ENCODE results near the gene CPLX3. TPM values are rescaled to one million over a fixed set of nuclear protein-coding genes. Genes with fewer than 3 reads are reported as not detected.
A peak's percentile ranks its signal among the peaks of the same experiment; 100 is the strongest.
"Not testable (repeated sequence)": the region's sequence is repeated elsewhere in the genome, so short reads cannot be mapped to it uniquely, and the experiment has no call there.

CPLX3 gene
- total RNA-seq, 1 experiment from 2014 or later: not detected

DNA sequence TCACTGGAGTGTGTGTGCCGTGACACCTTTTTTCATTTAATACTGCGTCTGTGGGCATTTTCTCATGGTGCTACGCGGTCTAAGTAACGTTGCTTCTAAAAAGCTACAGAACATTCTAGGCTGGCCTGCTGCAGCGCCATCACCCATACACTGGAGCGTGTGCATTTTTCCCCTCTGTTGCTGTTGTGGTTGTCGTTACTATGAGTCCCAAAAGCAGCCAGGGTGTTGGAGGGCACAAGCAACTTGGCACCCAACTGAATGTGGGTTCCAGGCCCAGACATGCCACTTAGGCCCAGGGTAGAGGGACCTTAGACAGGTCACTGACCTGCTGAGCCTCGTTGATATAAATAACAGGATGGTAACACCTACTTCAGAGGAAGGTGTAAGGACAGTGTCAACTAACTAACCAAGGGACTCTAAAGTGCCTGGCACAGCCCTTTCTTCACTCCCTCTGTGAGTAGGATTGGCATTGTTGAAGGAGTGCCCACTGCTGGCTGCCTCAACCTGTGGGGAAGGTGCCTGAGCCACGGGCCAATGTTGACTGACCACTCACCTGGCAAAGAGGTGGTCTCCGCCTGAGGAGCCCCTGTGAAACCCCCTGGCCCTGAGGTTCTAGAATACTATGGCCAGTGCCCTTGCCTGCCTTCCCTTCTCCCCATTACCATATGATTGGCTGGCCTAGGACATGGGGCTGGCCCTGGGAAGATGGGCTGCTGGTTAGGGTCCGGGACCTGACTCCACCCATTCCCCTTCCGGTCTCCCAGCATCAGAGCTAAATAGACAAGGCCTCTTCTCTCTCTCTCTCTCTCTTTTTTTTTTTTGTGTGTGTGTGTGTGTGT lies 41.0 kb upstream of the CPLX3 start:
- Histone ChIP-seq H3K36me3 (peaks cover 3% of the 10 kb centered on the region; the same call in 1 of the 2 replicates), H3K4me1 (peaks cover 36% of the 10 kb centered on the region), H3K27ac (no peak overlapping the region), H3K27me3 (no peaks in the 10 kb centered on the region), H3K9me3 (replicated peaks) (no peaks in the 10 kb centered on the region), H3K4me3 (no peak overlapping the region)
- DNase-seq: no peak

DNA sequence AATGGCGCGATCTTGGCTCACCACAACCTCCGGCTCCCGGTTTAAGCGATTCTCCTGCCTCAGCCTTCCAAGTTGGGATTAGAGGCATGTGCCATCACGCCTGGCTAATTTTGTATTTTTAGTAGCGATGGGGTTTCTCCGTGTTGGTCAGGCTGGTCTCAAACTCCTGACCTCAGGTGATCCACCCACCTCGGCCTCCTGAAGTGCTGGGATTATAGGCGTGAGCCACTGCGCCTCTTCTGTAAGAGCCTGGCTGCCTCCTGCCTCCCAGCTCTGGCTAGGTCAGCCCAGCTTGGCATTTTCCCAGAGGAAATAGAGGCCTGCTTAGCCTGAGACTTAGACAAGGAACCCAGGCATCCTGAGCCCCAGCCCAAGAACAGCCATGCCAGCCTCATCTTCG lies 40.3 kb upstream of the CPLX3 start:
- not testable (repeated sequence) for H3K36me3 ChIP-seq; H3K4me3 ChIP-seq; DNase-seq; H3K27me3 ChIP-seq; H3K9me3 ChIP-seq (replicated peaks); H3K27ac ChIP-seq
- peaks cover 32% of the 10 kb centered on the region for H3K4me1 ChIP-seq

DNA sequence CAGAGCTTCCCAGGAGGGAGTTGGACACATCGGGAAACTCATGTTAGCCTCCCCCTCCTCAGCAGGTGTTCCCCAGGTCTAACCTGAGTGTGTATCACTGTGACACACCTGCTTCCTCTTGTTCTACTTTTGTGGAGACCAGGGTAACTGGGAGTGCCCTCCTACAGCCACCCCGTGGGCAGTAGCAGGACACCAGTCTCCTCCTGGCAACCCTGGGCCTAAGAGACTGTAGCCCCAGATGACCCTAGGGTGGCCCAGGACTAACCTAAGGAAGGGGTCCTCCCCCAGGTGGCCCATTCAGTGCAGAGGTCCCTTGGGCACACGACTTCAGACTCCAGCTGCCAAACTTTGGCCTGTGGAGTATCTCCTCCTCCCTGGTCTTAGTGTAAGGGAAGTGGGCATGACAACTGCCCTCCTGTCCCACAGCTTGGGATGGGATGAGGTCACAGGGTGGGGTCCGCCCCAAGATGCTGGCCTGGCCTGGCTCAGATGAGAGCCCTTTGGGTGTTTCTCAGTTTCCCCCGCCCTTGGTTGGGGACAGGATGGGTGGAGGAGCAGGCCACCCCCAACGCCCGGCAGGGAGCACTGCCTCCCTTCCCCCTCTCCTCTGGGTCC lies 39.8 kb upstream of the CPLX3 start:
- Histone ChIP-seq H3K4me1 (peaks cover 32% of the 10 kb centered on the region), H3K4me3 (no peak overlapping the region), H3K36me3 (peaks cover 3% of the 10 kb centered on the region), H3K27ac (no peak overlapping the region), H3K9me3 (replicated peaks) (no peaks in the 10 kb centered on the region), H3K27me3 (no peaks in the 10 kb centered on the region)
- DNase-seq: no peak

DNA sequence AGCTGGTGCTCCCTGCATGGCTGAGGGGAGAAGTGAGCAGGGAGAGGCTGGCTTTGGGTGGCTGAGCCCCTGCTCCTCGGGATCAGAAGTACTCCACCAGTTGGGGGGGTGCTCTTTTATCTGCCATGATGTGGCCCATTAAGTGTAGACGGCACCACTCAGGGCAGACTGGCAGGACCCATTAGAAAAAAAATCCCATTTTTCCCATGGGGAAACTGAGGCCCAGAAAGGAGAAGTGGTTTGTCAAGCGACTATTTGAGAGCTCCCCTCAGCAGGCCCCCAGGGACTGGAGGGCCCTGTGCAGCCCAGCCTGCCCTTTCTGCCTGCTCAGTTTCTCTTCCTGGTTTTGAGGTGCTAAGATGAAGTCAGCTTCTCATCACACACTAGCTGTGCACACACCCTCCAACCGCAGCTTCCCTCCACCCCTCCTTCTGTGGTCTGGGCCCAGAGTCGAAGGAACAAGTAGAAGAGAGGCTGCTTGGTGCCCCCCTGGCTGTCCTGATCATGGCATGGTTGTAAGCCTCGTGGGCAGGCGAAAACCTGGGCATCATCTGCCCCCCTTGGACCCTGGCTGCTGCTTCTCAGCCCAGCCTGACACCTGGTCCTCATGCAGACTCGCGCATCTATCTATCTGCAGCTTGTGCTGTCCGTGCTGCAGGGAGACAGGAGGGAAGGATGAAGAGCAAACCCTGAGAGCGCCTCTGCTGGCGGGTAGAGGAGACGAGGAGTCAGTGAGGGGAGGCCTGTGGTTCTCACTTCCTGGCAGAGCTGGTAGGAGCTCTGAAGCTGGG lies 39.0 kb upstream of the CPLX3 start:
- Histone ChIP-seq H3K36me3 (peaks cover 3% of the 10 kb centered on the region), H3K27me3 (no peaks in the 10 kb centered on the region), H3K4me3 (no peak overlapping the region), H3K9me3 (replicated peaks) (no peaks in the 10 kb centered on the region), H3K27ac (no peak overlapping the region), H3K4me1 (peaks cover 35% of the 10 kb centered on the region)
- DNase-seq: no peak

DNA sequence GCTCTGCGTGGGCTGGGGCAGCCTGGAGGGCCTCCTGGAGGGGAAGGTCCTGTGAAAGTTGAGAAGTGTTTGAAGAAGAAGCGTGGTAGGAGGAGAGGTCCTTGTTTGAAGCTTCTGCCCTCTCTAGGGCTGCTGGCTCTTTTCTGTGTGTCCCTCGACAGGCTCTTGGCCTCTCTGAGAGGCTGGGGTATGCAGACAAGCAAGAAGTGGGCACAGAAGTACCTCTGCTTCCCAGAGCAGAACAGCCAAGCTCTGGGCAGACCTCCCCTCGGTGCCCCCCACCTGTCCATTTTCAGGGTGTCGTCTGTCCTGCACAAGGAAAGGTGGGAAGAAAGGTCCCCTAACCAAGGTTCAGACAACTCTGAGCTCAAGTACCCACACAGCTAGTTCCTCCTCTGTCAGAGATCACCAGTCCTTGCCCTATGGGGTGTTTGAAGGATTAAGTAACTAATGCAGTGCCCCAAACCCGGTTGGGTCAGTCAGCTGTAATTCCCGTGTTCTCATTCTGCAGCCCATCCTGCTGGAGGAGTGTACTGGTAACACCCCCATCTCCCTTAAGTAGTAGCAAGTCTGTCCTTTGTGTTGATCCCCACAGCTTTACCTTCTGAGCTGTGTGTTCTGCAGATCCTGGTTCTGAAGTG lies 38.3 kb upstream of the CPLX3 start:
- Histone ChIP-seq H3K36me3 (peaks cover 3% of the 10 kb centered on the region), H3K27me3 (no peaks in the 10 kb centered on the region), H3K4me1 (peaks cover 42% of the 10 kb centered on the region), H3K4me3 (no peak overlapping the region), H3K9me3 (replicated peaks) (no peaks in the 10 kb centered on the region), H3K27ac (no peak overlapping the region)
- no peak for DNase-seq

DNA sequence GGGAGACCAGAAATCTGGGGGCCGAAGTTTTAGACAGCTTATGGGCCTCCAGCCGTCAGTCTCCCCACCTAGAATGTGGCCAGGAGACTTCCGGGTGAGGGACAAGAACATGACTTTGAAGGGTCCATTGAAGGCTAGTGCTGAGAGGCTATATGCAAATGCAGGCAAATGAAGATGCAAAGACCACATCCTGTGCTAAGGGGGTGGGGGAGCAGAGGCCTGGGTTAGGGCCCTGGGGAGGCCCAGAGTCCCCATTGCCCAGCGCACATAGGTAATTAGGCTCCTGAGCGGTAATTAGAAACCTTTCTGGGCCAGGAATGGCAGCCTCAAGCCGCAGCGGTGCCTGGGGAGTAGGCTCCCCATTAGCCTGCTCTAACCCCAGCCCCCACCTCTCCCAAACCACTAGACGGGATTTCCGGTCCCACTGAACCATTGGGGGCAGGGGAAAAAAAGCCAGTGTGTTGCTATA lies 37.7 kb upstream of the CPLX3 start:
- no peaks in the 10 kb centered on the region for H3K27me3 ChIP-seq
- H3K4me1 ChIP-seq: peaks cover 42% of the 10 kb centered on the region
- peaks cover 3% of the 10 kb centered on the region for H3K36me3 ChIP-seq
- H3K27ac ChIP-seq: no peak overlapping the region
- no peaks in the 10 kb centered on the region for H3K9me3 ChIP-seq (replicated peaks)
- no peak for DNase-seq
- H3K4me3 ChIP-seq: no peak overlapping the region

DNA sequence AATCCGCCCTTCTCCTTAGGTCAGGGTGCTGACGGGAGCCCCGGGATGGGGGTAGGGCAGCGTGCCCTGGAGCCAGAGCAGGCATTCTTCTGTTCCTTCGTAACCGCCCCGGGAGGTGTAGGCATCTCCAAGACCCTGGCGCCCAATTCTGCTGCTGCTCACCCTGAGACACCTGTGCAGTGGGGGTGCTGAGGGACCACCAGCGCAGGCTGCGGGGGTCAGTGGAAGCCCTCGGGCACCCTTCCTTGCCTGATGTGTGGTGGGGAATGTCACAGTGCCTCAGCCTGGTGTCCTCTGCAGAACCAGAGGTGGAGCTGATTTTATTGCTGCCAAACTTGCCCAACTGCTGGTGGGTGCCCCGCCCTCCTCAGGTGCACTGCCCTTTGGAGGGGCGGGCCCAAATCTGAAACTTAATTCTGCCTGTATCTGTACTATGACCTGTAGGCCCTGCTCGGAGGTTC lies 37.2 kb upstream of the CPLX3 start:
- Histone ChIP-seq H3K4me3 (no peak overlapping the region), H3K4me1 (peaks cover 42% of the 10 kb centered on the region), H3K36me3 (peaks cover 3% of the 10 kb centered on the region), H3K27me3 (no peaks in the 10 kb centered on the region), H3K27ac (no peak overlapping the region), H3K9me3 (replicated peaks) (no peaks in the 10 kb centered on the region)
- no peak for DNase-seq

DNA sequence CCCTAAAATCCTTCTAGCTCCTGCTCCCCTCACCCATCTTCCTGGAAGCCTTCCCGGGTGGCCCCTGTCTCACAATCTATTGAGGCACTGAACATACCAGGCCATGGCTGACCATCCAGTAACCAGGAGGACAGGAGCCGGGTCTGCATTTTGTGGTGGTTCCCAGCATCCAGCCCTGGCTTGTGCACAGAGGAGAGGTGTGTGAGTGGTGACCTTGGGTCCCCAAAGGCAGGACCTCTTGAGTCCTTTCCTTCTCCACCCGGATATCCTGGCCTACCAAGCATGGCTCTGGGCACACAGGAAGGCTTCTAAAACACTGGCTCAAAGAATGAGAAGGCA lies 36.7 kb upstream of the CPLX3 start:
- H3K4me3 ChIP-seq: no peak overlapping the region
- H3K4me1 ChIP-seq: peaks cover 42% of the 10 kb centered on the region
- H3K27me3 ChIP-seq: no peaks in the 10 kb centered on the region
- H3K27ac ChIP-seq: peak overlapping the region; percentile 57
- H3K36me3 ChIP-seq: no peaks in the 10 kb centered on the region; the same call in 1 of the 2 replicates
- DNase-seq: no peak
- no peaks in the 10 kb centered on the region for H3K9me3 ChIP-seq (replicated peaks)

DNA sequence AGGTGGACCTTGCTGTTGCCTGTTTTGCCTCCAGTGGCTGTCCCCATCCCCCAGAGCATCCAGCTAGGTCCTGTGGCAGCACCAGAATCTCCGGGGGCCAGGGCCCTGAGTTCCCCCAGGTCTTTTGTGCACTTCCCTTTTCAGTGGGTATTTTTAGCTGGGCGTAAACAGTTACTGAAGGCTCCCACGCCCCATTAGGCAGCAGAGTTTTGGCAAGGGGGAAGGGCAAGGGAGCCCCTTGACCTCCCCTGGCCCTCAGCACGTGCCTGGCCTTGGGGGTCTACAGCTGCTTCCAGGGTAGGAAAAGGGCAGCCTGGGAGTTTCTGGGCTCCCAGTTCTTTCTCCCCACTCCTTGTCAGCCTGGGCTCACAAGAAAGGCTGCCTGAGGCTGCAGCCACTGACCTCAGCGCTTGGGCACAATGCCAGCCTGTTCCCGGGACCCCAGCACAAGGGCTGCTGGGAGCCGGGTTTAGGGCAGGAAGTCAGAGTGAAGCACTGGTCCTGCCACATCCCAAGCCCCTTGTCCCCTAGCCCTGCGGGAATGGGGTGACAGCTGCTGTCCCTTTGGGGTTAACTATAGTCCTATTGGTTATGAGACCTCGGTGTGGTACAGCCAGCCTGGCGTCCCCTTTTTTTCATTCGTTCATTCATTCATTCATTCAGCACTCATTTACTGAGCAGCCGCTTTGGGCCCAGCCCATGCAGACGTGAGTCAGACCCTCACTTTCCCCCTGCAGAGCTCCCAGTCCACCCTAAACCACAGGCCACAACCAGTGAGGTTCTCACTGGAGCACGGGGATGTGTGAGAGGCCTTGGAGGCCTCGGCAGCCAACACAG lies 36.1 kb upstream of the CPLX3 start:
- no peaks in the 10 kb centered on the region; the same call in 1 of the 2 replicates for H3K36me3 ChIP-seq
- no peaks in the 10 kb centered on the region for H3K9me3 ChIP-seq (replicated peaks)
- H3K27ac ChIP-seq: peak overlapping the region; percentile 57
- no peaks in the 10 kb centered on the region for H3K27me3 ChIP-seq
- peaks cover 42% of the 10 kb centered on the region for H3K4me1 ChIP-seq
- peak; percentile 96 to 97 for DNase-seq
- peak overlapping the region; percentile 16 for H3K4me3 ChIP-seq

DNA sequence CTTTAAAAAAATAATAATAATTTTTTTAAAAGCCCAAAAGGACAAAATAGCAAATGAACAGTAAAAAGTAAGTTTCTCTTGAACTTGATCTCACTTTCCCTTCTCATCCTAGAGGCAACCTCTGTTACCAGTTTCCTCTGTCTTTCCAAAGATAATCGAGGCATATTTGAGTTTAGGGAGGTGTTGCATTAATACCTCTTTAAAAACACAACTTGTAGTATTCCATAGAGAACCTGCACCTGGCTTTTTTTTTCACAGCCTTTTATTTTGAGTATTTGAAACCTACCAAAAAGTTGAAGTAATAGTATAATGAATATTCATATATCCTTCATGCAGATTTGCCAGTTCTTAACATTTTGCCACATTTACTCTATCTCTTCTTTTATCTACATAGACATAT lies 35.4 kb upstream of the CPLX3 start:
- Histone ChIP-seq H3K36me3 (no peaks in the 10 kb centered on the region; the same call in 1 of the 2 replicates), H3K27me3 (no peaks in the 10 kb centered on the region), H3K4me1 (peaks cover 42% of the 10 kb centered on the region), H3K9me3 (replicated peaks) (no peaks in the 10 kb centered on the region), H3K27ac (peak overlapping the region; percentile 57; the same call in 1 of the 2 replicates), H3K4me3 (no peak overlapping the region)
- DNase-seq: no peak

DNA sequence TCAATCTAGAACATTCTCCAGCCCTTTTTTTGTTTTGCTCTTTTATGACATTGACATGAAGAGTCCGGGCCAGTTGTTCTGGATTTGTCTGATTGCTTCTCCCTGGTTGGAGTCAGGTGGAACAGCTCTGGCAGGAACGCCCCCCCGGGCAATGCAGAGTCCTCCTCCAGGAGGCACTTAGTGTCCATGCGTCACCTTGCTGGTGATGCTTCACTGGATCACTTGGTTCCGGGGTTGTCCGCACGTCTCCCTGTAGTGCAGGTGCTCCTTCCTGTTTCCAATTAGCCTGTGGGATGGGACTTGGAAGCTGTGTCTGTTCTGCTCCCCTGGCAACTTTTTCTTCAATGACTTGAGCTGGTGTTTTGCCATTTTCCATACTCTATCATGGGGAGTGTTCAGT lies 34.8 kb upstream of the CPLX3 start:
- Histone ChIP-seq H3K4me1 (peaks cover 42% of the 10 kb centered on the region), H3K4me3 (no peak overlapping the region), H3K9me3 (replicated peaks) (no peaks in the 10 kb centered on the region), H3K27me3 (no peaks in the 10 kb centered on the region), H3K36me3 (no peaks in the 10 kb centered on the region; the same call in 1 of the 2 replicates), H3K27ac (no peak overlapping the region)
- no peak for DNase-seq

DNA sequence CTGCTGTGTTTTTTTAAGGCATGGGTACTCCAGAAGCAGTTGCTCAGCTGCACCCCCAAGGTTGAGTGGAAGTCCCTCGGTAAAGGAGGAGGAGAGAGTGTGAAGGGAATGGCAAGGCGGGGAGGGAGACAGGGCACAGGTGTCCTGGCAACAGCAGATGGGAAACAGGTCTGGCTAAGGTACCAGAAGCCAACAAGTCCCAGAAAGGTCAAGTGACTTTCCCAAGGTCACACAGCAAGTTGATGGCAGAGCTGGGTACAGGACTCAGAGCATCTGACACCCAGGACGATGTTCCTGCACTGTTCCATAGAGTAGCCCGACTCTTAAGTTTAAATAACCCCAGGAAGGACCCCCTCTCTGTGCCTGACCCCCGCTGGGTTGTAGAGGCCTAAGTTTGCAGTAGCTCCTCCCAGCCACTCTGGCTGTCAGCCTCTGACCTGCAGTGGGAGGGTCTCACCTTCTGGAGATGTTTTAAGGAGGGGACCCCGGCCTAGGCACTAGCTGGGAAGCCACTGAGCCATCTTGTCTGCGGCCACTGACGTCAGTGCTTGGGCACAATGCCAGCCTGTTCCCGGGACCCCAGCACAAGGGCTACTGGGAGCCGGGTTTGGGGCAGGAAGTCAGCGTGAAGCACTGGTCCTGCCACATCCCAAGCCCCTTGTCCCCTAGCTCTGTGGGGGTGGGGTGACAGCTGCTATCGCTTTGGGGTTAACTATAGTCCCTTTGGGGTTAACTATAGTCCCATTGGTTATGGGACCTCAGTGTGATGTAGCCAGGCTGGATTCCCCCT lies 34.0 kb upstream of the CPLX3 start:
- Histone ChIP-seq H3K27ac (no peak overlapping the region), H3K27me3 (no peaks in the 10 kb centered on the region), H3K4me1 (peaks cover 42% of the 10 kb centered on the region), H3K4me3 (no peak overlapping the region), H3K9me3 (replicated peaks) (no peaks in the 10 kb centered on the region), H3K36me3 (no peaks in the 10 kb centered on the region; the same call in 1 of the 2 replicates)
- no peak for DNase-seq

Measured in SJCRH30 (cell line).